T-cell (primary cell): ENCODE results near the gene IKZF1. TPM values are rescaled to one million over a fixed set of nuclear protein-coding genes. Genes with fewer than 3 reads are reported as not detected.

ENCODE experiments used
- ATAC-seq, 4 experiments: fragments of 200-7000 bp in 3 of 4; fragments of 150-1000 bp in 1 of 4; cut with Tn5 transposase; replicated peaks in 1 of 4; 1 replicate in 3 of 4; 2 replicates in 1 of 4; pipeline ENCODE4 v1.10.0; 2021; ENCODE audit warnings: moderate library complexity in 3 of 4, mild to moderate bottlenecking in 2 of 4, moderate number of reproducible peaks in 1 of 4
- CTCF ChIA-PET, 2 donors: fragments of 300-600 bp; sonication (Branson Sonifier 250); formaldehyde crosslinking; loops; one replicate each; lab custom pipeline; 2022; ENCODE audit warnings: antibody characterized with exemption in 2 of 2; lab: Charles Lee
- POLR2A ChIA-PET, 2 donors: fragments of 300-600 bp; sonication (Branson Sonifier 250); formaldehyde crosslinking; loops; one replicate each; lab custom pipeline; 2022; ENCODE audit warnings: antibody characterized with exemption in 2 of 2; lab: Charles Lee
- DNase-seq, 35 experiments: peaks; one replicate each; pipeline versions ENCODE4 v3.0.0 to v3.0.0-alpha.2; 2013 to 2023
- H3K27ac ChIP-seq: one replicate; pipeline ENCODE4 v1.5.1; 2013; ENCODE audit warnings: low read length
- H3K27me3 ChIP-seq, 2 experiments: replicated peaks in 1 of 2; 1 replicate in 1 of 2; 2 replicates in 1 of 2; pipeline versions ENCODE4 v1.6.1 to v1.7.0; 2013; ENCODE audit warnings: low read length in 1 of 2, mixed read lengths in 1 of 2; ENCODE audit not compliant: control insufficient read depth in 2 of 2, insufficient read depth in 2 of 2; ENCODE audit errors: extremely low read depth in 1 of 2
- H3K36me3 ChIP-seq, 2 donors: 1 replicate in 1 of 2; 2 replicates in 1 of 2; pipeline versions ENCODE4 v1.6.1 to v1.7.0; 2013; ENCODE audit warnings: low read length in 1 of 2; ENCODE audit not compliant: control insufficient read depth in 2 of 2, insufficient read depth in 1 of 2; ENCODE audit errors: extremely low read depth in 1 of 2
- H3K4me1 ChIP-seq, 2 experiments: 1 replicate in 1 of 2; 2 replicates in 1 of 2; pipeline versions ENCODE4 v1.6.1 to v1.7.0; 2013; ENCODE audit warnings: low read length in 2 of 2, mixed read lengths in 1 of 2; ENCODE audit not compliant: insufficient read depth in 2 of 2, control insufficient read depth in 1 of 2; ENCODE audit errors: extremely low read depth in 1 of 2
- H3K4me3 ChIP-seq, 2 donors: 1 replicate in 1 of 2; 2 replicates in 1 of 2; pipeline versions ENCODE4 v1.5.1 to v1.7.0; 2013; ENCODE audit warnings: mild to moderate bottlenecking in 2 of 2, low read length in 1 of 2, moderate library complexity in 1 of 2; ENCODE audit not compliant: control insufficient read depth in 1 of 2; ENCODE audit errors: extremely low read depth in 1 of 2
- H3K9me3 ChIP-seq: 2 replicates; pipeline ENCODE4 v1.7.0; 2013
- H3K27ac Mint-ChIP-seq, 2 donors: one replicate each; pipeline ENCODE4 v1.8.0; 2020 to 2021; ENCODE audit warnings: mild to moderate bottlenecking in 2 of 2, mixed read lengths in 2 of 2
- H3K27me3 Mint-ChIP-seq, 2 donors: one replicate each; pipeline ENCODE4 v1.8.0; 2021 to 2022; ENCODE audit warnings: mixed read lengths in 2 of 2
- H3K36me3 Mint-ChIP-seq: one replicate; pipeline ENCODE4 v1.8.0; 2021; ENCODE audit warnings: mixed read lengths
- H3K4me1 Mint-ChIP-seq, 3 donors: one replicate each; pipeline ENCODE4 v1.8.0; 2020 to 2022; ENCODE audit warnings: mixed read lengths in 3 of 3, mild to moderate bottlenecking in 1 of 3
- H3K4me3 Mint-ChIP-seq, 3 donors: one replicate each; pipeline ENCODE4 v1.8.0; 2020 to 2022; ENCODE audit warnings: mild to moderate bottlenecking in 3 of 3, mixed read lengths in 3 of 3, moderate library complexity in 3 of 3
- H3K9me3 Mint-ChIP-seq, 3 donors: one replicate each; pipeline ENCODE4 v1.8.0; 2020 to 2022; ENCODE audit warnings: mixed read lengths in 3 of 3
- WGBS: methylation state at CpG from one replicate; pipeline ENCODE4 v1.1.5; 2013; ENCODE audit warnings: missing lambda C conversion rate; ENCODE audit not compliant: insufficient coverage; 5-methylcytosine and 5-hydroxymethylcytosine counted together
- total RNA-seq, 35 experiments: library from RNA in 6 of 35; stranded (reverse) in 6 of 35; fragments of 120-200 nt in 1 of 35; gene quantifications; one replicate each; pipeline versions ENCODE4 v1.2.1 to v1.2.4 and lab custom pipeline; 2013 to 2026

IKZF1 gene
- total RNA-seq, 5 donors from 2014 or later (not counting 1 experiment from before 2014, with no cell fraction given) = 429 to 525 (median 494) TPM

- Mint-ChIP-seq H3K9me3 (no peaks in the 10 kb centered on the region), H3K27me3 (no peaks in the 10 kb centered on the region), H3K36me3 (peaks cover 75% of the 10 kb centered on the region), H3K4me3 (peak overlapping the region in 2 of 3 donors; percentile 24 to 66), H3K27ac (peak overlapping the region; percentile 85 to 95), H3K4me1 (peaks cover 96 to 99% (median 97%) of the 10 kb centered on the region in 3 donors)
- DNase-seq (peak in 1 of 35 experiments; percentile 57), ATAC-seq (peak in 3 of 4 experiments; percentile 13 to 52 (median 29))
- Histone ChIP-seq H3K27me3 (no peaks in the 10 kb centered on the region), H3K27ac (peak overlapping the region; percentile 58), H3K4me3 (no peak overlapping the region), H3K36me3 (peaks cover 16 to 82% of the 10 kb centered on the region in 2 donors), H3K4me1 (peaks cover 51 to 75% of the 10 kb centered on the region in 2 experiments), H3K9me3 (no peaks in the 10 kb centered on the region)
- CTCF ChIA-PET = interaction anchor here (0.6 to 5.0 kb wide), 5 partner anchors 67 to 229 kb away, joined by 3 to 27 read pairs (median 4); no protein-coding TSS in a partner anchor
- WGBS = 32% methylated on average over 2 of the region's 4 CpGs
- POLR2A ChIA-PET = no interaction called here
Observed at GRCh38 chr7:50372923-50373322, 68.4 kb downstream of the IKZF1 start.

GRCh38 chr7:50376056-50376820 is 71.7 kb downstream of the IKZF1 start:
- Histone ChIP-seq H3K36me3 (peaks cover 19 to 94% of the 10 kb centered on the region in 2 donors), H3K4me1 (peaks cover 48 to 74% of the 10 kb centered on the region in 2 experiments), H3K9me3 (no peaks in the 10 kb centered on the region), H3K4me3 (no peak overlapping the region), H3K27ac (peak overlapping the region; percentile 10), H3K27me3 (no peaks in the 10 kb centered on the region)
- no peaks in the 10 kb centered on the region for H3K27me3 Mint-ChIP-seq
- ChIA-PET CTCF (interaction anchor here (0.5 to 3.0 kb wide), 6 partner anchors 9 to 322 kb away, joined by 3 to 10 read pairs (median 4); no protein-coding TSS in a partner anchor), POLR2A (interaction anchor here (0.6 to 0.7 kb wide), 4 partner anchors 16 to 63 kb away, joined by 3 read pairs; no protein-coding TSS in a partner anchor)
- peak overlapping the region in 1 of 3 donors; percentile 50 for H3K4me3 Mint-ChIP-seq
- 86% methylated on average over 11 of the region's 15 CpGs for WGBS
- peak overlapping the region; percentile 71 to 86 for H3K27ac Mint-ChIP-seq
- peaks cover 97 to 99% (median 98%) of the 10 kb centered on the region in 3 donors for H3K4me1 Mint-ChIP-seq
- DNase-seq (no peak), ATAC-seq (no peak)
- no peaks in the 10 kb centered on the region for H3K9me3 Mint-ChIP-seq
- H3K36me3 Mint-ChIP-seq = peaks cover 76% of the 10 kb centered on the region

DNA sequence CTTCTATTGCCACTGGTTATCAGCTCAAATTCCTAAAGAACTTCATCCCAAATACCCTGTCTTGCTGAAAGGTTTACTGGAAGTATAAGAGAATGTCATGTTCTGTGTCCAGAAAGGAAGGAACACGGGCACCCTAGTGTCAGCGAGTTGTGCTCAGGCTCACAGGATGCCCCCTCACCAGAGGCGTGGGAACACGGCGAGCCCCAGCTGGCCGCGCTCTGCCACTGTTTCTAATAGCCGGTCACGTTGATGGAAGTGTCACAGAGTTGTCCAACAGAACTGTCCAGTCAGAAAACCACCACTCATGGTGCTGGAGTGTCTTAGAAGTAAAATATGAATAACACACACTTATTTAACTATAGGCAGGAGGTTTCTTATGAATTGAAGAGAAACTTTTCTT is 72.8 kb downstream of the IKZF1 start:
- Histone ChIP-seq H3K27ac (peak overlapping the region; percentile 9), H3K36me3 (peaks cover 13 to 90% of the 10 kb centered on the region in 2 donors), H3K4me3 (no peak overlapping the region), H3K27me3 (no peaks in the 10 kb centered on the region), H3K9me3 (no peaks in the 10 kb centered on the region), H3K4me1 (peaks cover 43 to 67% of the 10 kb centered on the region in 2 experiments)
- ChIA-PET POLR2A (no interaction called here), CTCF (interaction anchor here (0.6 to 3.0 kb wide), 4 partner anchors 10 to 172 kb away, joined by 3 to 10 read pairs (median 4); no protein-coding TSS in a partner anchor)
- ATAC-seq = no peak
- H3K4me3 Mint-ChIP-seq = peak overlapping the region in 1 of 3 donors; percentile 10
- no peaks in the 10 kb centered on the region for H3K9me3 Mint-ChIP-seq
- DNase-seq = no peak
- peaks cover 94 to 98% (median 96%) of the 10 kb centered on the region in 3 donors for H3K4me1 Mint-ChIP-seq
- H3K27me3 Mint-ChIP-seq = no peaks in the 10 kb centered on the region
- peaks cover 71% of the 10 kb centered on the region for H3K36me3 Mint-ChIP-seq
- peak overlapping the region; percentile 71 to 86 for H3K27ac Mint-ChIP-seq
- WGBS = 98% methylated on average over 7 of the region's 9 CpGs

DNA sequence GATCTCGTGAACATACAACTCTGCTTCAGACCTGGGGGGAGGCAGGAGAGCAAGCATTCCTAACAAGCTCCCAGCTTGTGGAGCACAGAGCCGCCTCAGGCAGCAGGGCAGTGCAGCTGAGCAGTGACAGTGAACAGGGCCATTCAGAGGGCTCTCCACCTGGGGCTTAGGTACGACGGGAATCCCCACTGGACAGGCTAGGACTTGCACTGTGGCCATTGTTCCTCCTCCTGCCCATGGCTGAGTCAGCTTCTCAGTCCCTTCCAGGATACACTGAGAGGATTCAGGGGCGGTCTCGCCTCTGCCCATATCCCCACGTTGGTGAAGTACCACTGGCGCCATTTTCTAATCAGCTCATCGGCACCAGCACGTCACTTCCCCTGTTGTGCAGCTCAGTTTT is 74.6 kb downstream of the IKZF1 start:
- CTCF ChIA-PET = interaction anchor here in 1 of 2 donors (1.7 kb wide), 1 partner anchor 74 kb away, joined by 4 read pairs; the partner anchor contains the start of gene IKZF1
- no peaks in the 10 kb centered on the region for H3K9me3 Mint-ChIP-seq
- H3K36me3 ChIP-seq = peaks cover 19 to 90% of the 10 kb centered on the region in 2 donors
- WGBS = 89% methylated on average over 6 of the region's 10 CpGs
- DNase-seq (no peak), ATAC-seq (peak in 3 of 4 experiments; percentile 18 to 23 (median 21))
- H3K9me3 ChIP-seq = no peaks in the 10 kb centered on the region
- H3K4me1 ChIP-seq = peaks cover 33 to 65% of the 10 kb centered on the region in 2 experiments
- POLR2A ChIA-PET = interaction anchor here in 1 of 2 donors (0.5 kb wide), 1 partner anchor 337 kb away, joined by 3 read pairs; no protein-coding TSS in a partner anchor
- peaks cover 92 to 97% (median 96%) of the 10 kb centered on the region in 3 donors for H3K4me1 Mint-ChIP-seq
- peak overlapping the region; percentile 11 for H3K27ac ChIP-seq
- no peaks in the 10 kb centered on the region for H3K27me3 ChIP-seq
- H3K4me3 Mint-ChIP-seq = peak overlapping the region in 1 of 3 donors; percentile 15
- H3K36me3 Mint-ChIP-seq = peaks cover 74% of the 10 kb centered on the region
- H3K4me3 ChIP-seq = no peak overlapping the region
- H3K27ac Mint-ChIP-seq = peak overlapping the region; percentile 71 to 86
- no peaks in the 10 kb centered on the region for H3K27me3 Mint-ChIP-seq

- H3K9me3 Mint-ChIP-seq = no peaks in the 10 kb centered on the region
- H3K27ac Mint-ChIP-seq = peak overlapping the region; percentile 71 to 86
Observed at GRCh38 chr7:50379539-50379938, 75.0 kb downstream of the IKZF1 start.

GRCh38 chr7:50382455-50382854 is 77.9 kb downstream of the IKZF1 start:
- H3K36me3 ChIP-seq = peaks cover 16 to 88% of the 10 kb centered on the region in 2 donors
- peaks cover 65% of the 10 kb centered on the region for H3K36me3 Mint-ChIP-seq
- H3K4me3 ChIP-seq = no peak overlapping the region
- H3K27ac Mint-ChIP-seq = peak overlapping the region; percentile 79 to 86
- no peaks in the 10 kb centered on the region for H3K9me3 Mint-ChIP-seq
- ChIA-PET POLR2A (interaction anchor here in 1 of 2 donors (1.2 kb wide), 1 partner anchor 56 kb away, joined by 3 read pairs; no protein-coding TSS in a partner anchor), CTCF (interaction anchor here in 1 of 2 donors (0.9 kb wide), 1 partner anchor 177 kb away, joined by 3 read pairs; no protein-coding TSS in a partner anchor)
- ATAC-seq = no peak
- no peak overlapping the region for H3K27ac ChIP-seq
- WGBS = 95% methylated on average over 21 of the region's 21 CpGs
- H3K27me3 ChIP-seq = no peaks in the 10 kb centered on the region
- no peak for DNase-seq
- H3K9me3 ChIP-seq = no peaks in the 10 kb centered on the region
- no peak overlapping the region for H3K4me3 Mint-ChIP-seq
- peaks cover 74 to 94% (median 91%) of the 10 kb centered on the region in 3 donors for H3K4me1 Mint-ChIP-seq
- H3K27me3 Mint-ChIP-seq = no peaks in the 10 kb centered on the region
- H3K4me1 ChIP-seq = peaks cover 31 to 59% of the 10 kb centered on the region in 2 experiments

More at GRCh38 chr7:50379539-50379938, 75.0 kb downstream of the IKZF1 start:
- Histone ChIP-seq H3K4me3 (no peak overlapping the region), H3K27me3 (no peaks in the 10 kb centered on the region), H3K36me3 (peaks cover 19 to 90% of the 10 kb centered on the region in 2 donors), H3K27ac (no peak overlapping the region), H3K9me3 (no peaks in the 10 kb centered on the region), H3K4me1 (peaks cover 33 to 65% of the 10 kb centered on the region in 2 experiments)
- Mint-ChIP-seq H3K36me3 (peaks cover 76% of the 10 kb centered on the region), H3K4me3 (peak overlapping the region in 1 of 3 donors; percentile 15), H3K4me1 (peaks cover 92 to 97% (median 96%) of the 10 kb centered on the region in 3 donors), H3K27me3 (no peaks in the 10 kb centered on the region)
- CTCF ChIA-PET = no interaction called here
- DNase-seq (no peak), ATAC-seq (peak in 2 of 4 experiments; percentile 26 to 75)
- WGBS = no CpG with 5 or more reads among the region's 1 CpG
- POLR2A ChIA-PET = no interaction called here
